ENCODE measurements around the gene MYLK.

GRCh38 chr3:123766193-123767008, 117.7 kb downstream of the MYLK start:
- TF ChIP-seq POLR2A (IDR thresholded peaks at IDR 0.05) (no peak), CTCF (IDR thresholded peaks at IDR 0.05) (no peak)
